Lung (tissue), 12 donors: ENCODE data around the gene PALLD. TPM values are rescaled to one million over a fixed set of nuclear protein-coding genes. Genes with fewer than 3 reads are reported as not detected.
A peak's percentile ranks its signal among the peaks of the same experiment; 100 is the strongest.
"Not testable (repeated sequence)": the region's sequence is repeated elsewhere in the genome, so short reads cannot be mapped to it uniquely, and the experiment has no call there.

ENCODE experiments used
- ATAC-seq: fragments of 200-7000 bp; cut with Tn5 transposase; one replicate; pipeline ENCODE4 v1.9.1; 2020; ENCODE audit warnings: moderate number of reproducible peaks; ENCODE audit not compliant: insufficient read depth, low FRiP score
- DNase-seq, 3 donors: peaks; one replicate each; pipeline ENCODE4 v3.0.0-alpha.2; 2013 to 2017
- H3K27ac ChIP-seq, 2 donors: one replicate each; pipeline ENCODE4 v1.5.1; 2013; ENCODE audit warnings: mild to moderate bottlenecking in 2 of 2, moderate library complexity in 2 of 2, control low read depth in 1 of 2, inconsistent platforms in 1 of 2, low read depth in 1 of 2, low read length in 1 of 2
- H3K27me3 ChIP-seq, 3 donors: one replicate each; pipeline ENCODE4 v1.5.1; 2013; ENCODE audit warnings: low read length in 2 of 3; ENCODE audit not compliant: control insufficient read depth in 3 of 3, insufficient read depth in 3 of 3
- H3K36me3 ChIP-seq, 4 donors: one replicate each; pipeline ENCODE4 v1.5.1; 2013; ENCODE audit warnings: low read length in 4 of 4, mild to moderate bottlenecking in 1 of 4, moderate library complexity in 1 of 4; ENCODE audit not compliant: control insufficient read depth in 4 of 4, insufficient read depth in 4 of 4
- H3K4me1 ChIP-seq, 5 donors: one replicate each; pipeline ENCODE4 v1.5.1; 2013; ENCODE audit warnings: low read length in 5 of 5, mild to moderate bottlenecking in 2 of 5, moderate library complexity in 1 of 5; ENCODE audit not compliant: control insufficient read depth in 5 of 5, insufficient read depth in 5 of 5
- H3K4me3 ChIP-seq: one replicate; pipeline ENCODE4 v1.5.1; 2013; ENCODE audit warnings: mild to moderate bottlenecking, control low read depth, moderate library complexity
- H3K9ac ChIP-seq, 2 donors: one replicate each; pipeline ENCODE4 v1.5.1; 2013; ENCODE audit warnings: low read length in 2 of 2, control low read depth in 1 of 2; ENCODE audit not compliant: insufficient read depth in 1 of 2
- H3K9me3 ChIP-seq, 4 donors: one replicate each; pipeline ENCODE4 v1.5.1; 2013; ENCODE audit warnings: low read length in 3 of 4, mild to moderate bottlenecking in 1 of 4, moderate library complexity in 1 of 4; ENCODE audit not compliant: control insufficient read depth in 4 of 4, insufficient read depth in 3 of 4
- CTCF ChIP-seq: IDR thresholded peaks from 2 replicates; pipeline ENCODE4 v1.5.1; 2012; ENCODE audit warnings: mild to moderate bottlenecking; ENCODE audit errors: control extremely low read depth, extremely low read depth
- WGBS, 2 donors: extraction: QIAGEN DNeasy Blood & Tissue Kit; methylation state at CpG; one replicate each; pipeline ENCODE4 v1.1.7; 2013; 5-methylcytosine and 5-hydroxymethylcytosine counted together
- polyA plus RNA-seq, 2 donors: library from polyadenylated mRNA; stranded (reverse); fragments of 200-250 nt; gene quantifications; one replicate each; pipeline ENCODE4 v1.2.1, GENCODE V29; 2013
- total RNA-seq, 2 donors: library from RNA; depleted of rRNA in 1 of 2; stranded (reverse); fragments of >200 nt in 1 of 2; gene quantifications; one replicate each; pipeline ENCODE4 v1.2.1, GENCODE V29; 2014 to 2021
- donor health status: control.
- donor health status: control.
- donor health status: Bipolar disorder and iron deficiency.
- donor health status: healthy.
- donor health status: DM: yes; HTN: yes; CAD: no.

PALLD gene
- total and polyA plus RNA-seq, 4 donors = 20.7 to 139 (median 63.0) TPM

- ATAC-seq (no peak), DNase-seq (no peak)
- 78 to 94% methylated on average over 3 of the region's 3 CpGs for WGBS, 2 donors
- H3K36me3 ChIP-seq = no peaks in the 10 kb centered on the region
- peak overlapping the region in 1 of 2 donors; percentile 38 for H3K27ac ChIP-seq
- no peak overlapping the region for H3K4me3 ChIP-seq
- H3K4me1 ChIP-seq = peaks cover 0 to 8% (median 0%) of the 10 kb centered on the region in 5 donors
- H3K9me3 ChIP-seq = no peaks in the 10 kb centered on the region
- TF ChIP-seq CTCF = no peak
- no peaks in the 10 kb centered on the region for H3K27me3 ChIP-seq
- no peak overlapping the region for H3K9ac ChIP-seq
These were observed 11.8 kb downstream of the PALLD start for GRCh38 chr4:168508683-168509082.

DNA sequence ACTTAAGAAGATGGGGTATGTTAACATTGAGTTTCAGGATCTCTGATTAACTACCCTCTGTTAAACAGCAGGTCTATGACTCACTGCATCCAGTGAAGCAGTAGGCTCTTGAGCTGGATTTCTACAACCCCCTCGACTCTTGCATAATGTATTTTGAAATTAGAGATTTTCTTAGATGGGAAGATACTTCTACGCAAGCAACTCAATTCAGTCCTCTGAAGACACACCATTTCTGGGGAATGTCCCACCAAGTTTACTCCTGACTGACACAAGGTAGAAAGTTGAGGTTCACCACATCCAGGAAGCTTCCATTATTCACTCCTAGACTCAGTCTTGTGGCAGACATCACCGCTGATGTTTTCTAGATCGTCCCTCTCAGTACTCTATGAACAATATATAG is 12.9 kb downstream of the PALLD start:
- no peak overlapping the region for H3K4me3 ChIP-seq
- no peaks in the 10 kb centered on the region for H3K27me3 ChIP-seq
- no peaks in the 10 kb centered on the region for H3K36me3 ChIP-seq
- 45 to 66% methylated on average over 4 of the region's 4 CpGs for WGBS, 2 donors
- H3K9me3 ChIP-seq = no peaks in the 10 kb centered on the region
- no peak for DNase-seq
- H3K4me1 ChIP-seq = peaks cover 0 to 10% (median 0%) of the 10 kb centered on the region in 5 donors
- peak; percentile 58 for ATAC-seq
- H3K9ac ChIP-seq = no peak overlapping the region
- no peak for TF ChIP-seq CTCF
- peak overlapping the region in 1 of 2 donors; percentile 49 for H3K27ac ChIP-seq

- no peak overlapping the region for H3K4me3 ChIP-seq
- no peaks in the 10 kb centered on the region for H3K27me3 ChIP-seq
- WGBS, 2 donors = 84 to 89% methylated on average over 13 of the region's 13 CpGs
- H3K9ac ChIP-seq = no peak overlapping the region
- H3K9me3 ChIP-seq = peaks cover 0 to 3% (median 0%) of the 10 kb centered on the region in 4 donors
- no peak for TF ChIP-seq CTCF
- H3K4me1 ChIP-seq = peaks cover 0 to 10% (median 0%) of the 10 kb centered on the region in 5 donors
- DNase-seq (no peak), ATAC-seq (no peak)
- no peaks in the 10 kb centered on the region for H3K36me3 ChIP-seq
- H3K27ac ChIP-seq = peak overlapping the region in 1 of 2 donors; percentile 54
These were observed 15.1 kb downstream of the PALLD start for GRCh38 chr4:168511780-168512489.

- not testable (repeated sequence) for H3K4me3 ChIP-seq, H3K9me3 ChIP-seq, H3K9ac ChIP-seq, H3K27me3 ChIP-seq, DNase-seq, ATAC-seq, H3K36me3 ChIP-seq
- WGBS, 2 donors = 63 to 90% methylated on average over 3 of the region's 3 CpGs
- Histone ChIP-seq H3K4me1 (peaks cover 0 to 14% (median 0%) of the 10 kb centered on the region in 5 donors), H3K27ac (peak overlapping the region in 1 of 2 donors; percentile 59)
These were observed 17.0 kb downstream of the PALLD start for GRCh38 chr4:168513826-168514225.
